Esophagus muscularis mucosa (tissue), 4 donors: Measurements from ENCODE around the gene TENM4.

Experiments
- EP300 ChIP-seq: sonication (generic); formaldehyde crosslinking; IDR thresholded peaks from one replicate; pipeline ENCODE4 v1.6.1; 2017; ENCODE audit warnings: antibody characterized with exemption
- POLR2A ChIP-seq: fragments of 450-650 bp; IDR thresholded peaks from one replicate; pipeline ENCODE4 v1.6.1; 2017; ENCODE audit warnings: antibody characterized with exemption, moderate library complexity, mild to moderate bottlenecking, low read depth
- POLR2AphosphoS5 ChIP-seq, 2 donors: sonication (generic); formaldehyde crosslinking; IDR thresholded peaks; one replicate each; pipeline ENCODE4 v1.6.1; 2017; ENCODE audit warnings: antibody characterized with exemption in 2 of 2
- TF ChIP-seq, protein P1 (sequence below), 3 experiments: fragments of 200-600 bp in 2 of 3; fragments of 450-650 bp in 1 of 3; sonication (generic) in 2 of 3; IDR thresholded peaks; one replicate each; pipeline ENCODE4 v1.5.1; 2017 to 2019; ENCODE audit warnings: antibody characterized with exemption in 3 of 3, mild to moderate bottlenecking in 2 of 3, moderate library complexity in 1 of 3

DNA sequence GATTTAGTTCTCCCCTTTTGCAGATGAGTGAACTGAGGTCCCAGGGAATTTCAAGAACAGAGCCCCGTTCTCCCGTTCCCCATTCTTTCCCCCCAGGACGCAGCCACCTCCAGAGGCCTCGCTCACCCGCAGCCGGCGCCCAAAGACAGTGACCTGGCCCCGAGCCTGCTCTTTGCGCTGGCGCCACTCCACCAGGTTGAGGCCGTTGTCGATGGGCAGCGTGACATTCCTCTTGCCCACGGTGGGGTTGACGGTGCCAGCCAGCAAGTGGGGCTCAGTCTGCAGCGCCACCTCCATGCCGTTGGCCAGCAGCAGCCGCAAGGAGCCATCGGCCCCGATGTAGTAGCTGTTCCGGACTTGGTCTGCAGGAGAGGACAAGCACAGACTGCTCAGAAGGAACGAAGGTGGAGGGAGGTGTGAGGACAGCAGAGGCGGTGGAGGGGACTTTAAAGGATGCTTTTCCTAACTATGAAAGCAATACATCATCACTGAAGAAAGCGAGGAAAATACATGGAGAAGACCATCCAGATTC lies 764.7 kb downstream of the TENM4 start:
- TF ChIP-seq, protein P1, sequence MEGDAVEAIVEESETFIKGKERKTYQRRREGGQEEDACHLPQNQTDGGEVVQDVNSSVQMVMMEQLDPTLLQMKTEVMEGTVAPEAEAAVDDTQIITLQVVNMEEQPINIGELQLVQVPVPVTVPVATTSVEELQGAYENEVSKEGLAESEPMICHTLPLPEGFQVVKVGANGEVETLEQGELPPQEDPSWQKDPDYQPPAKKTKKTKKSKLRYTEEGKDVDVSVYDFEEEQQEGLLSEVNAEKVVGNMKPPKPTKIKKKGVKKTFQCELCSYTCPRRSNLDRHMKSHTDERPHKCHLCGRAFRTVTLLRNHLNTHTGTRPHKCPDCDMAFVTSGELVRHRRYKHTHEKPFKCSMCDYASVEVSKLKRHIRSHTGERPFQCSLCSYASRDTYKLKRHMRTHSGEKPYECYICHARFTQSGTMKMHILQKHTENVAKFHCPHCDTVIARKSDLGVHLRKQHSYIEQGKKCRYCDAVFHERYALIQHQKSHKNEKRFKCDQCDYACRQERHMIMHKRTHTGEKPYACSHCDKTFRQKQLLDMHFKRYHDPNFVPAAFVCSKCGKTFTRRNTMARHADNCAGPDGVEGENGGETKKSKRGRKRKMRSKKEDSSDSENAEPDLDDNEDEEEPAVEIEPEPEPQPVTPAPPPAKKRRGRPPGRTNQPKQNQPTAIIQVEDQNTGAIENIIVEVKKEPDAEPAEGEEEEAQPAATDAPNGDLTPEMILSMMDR (IDR thresholded peaks at IDR 0.05) = no peak
- TF ChIP-seq POLR2AphosphoS5 (IDR thresholded peaks at IDR 0.05) (no peak), POLR2A (no peak), EP300 (no peak)
